SK-N-SH (cell line): Measurements from ENCODE around the gene ACTL8. TPM values are rescaled to one million over a fixed set of nuclear protein-coding genes. Genes with fewer than 3 reads are reported as not detected.
A peak's percentile ranks its signal among the peaks of the same experiment; 100 is the strongest.

ENCODE experiments used
- CTCF ChIA-PET: fragments of 300-600, 350-600 bp; formaldehyde crosslinking; extraction: SDS; loops from one replicate; lab custom pipeline; 2021; lab: Yijun Ruan, JAX
- POLR2A ChIA-PET: fragments of 350-600 bp; sonication (Branson Sonifier 250); formaldehyde crosslinking; extraction: SDS; loops from one replicate; lab custom pipeline; 2020; ENCODE audit warnings: antibody characterized with exemption, inconsistent platforms; lab: Yijun Ruan, JAX
- DNase-seq: peaks from one replicate; pipeline ENCODE4 v3.0.0; 2012
- H2AFZ ChIP-seq: fragments of 200-600 bp; sonication (generic); 2 replicates; pipeline ENCODE4 v1.8.1; 2016; ENCODE audit warnings: antibody characterized with exemption, mild to moderate bottlenecking, low read depth
- H3F3A ChIP-seq: fragments of 200-600 bp; sonication (generic); replicated peaks from 2 replicates; pipeline ENCODE3; 2016; ENCODE audit warnings: antibody characterized with exemption, mild to moderate bottlenecking; ENCODE audit not compliant: insufficient read depth
- H3K27ac ChIP-seq, 2 experiments: fragments of 200-500 bp in 1 of 2; fragments of 200-600 bp in 1 of 2; sonication (Bioruptor generic) in 1 of 2; sonication (generic), shearing (Covaris generic) in 1 of 2; 2 replicates each; pipeline versions ENCODE4 v1.5.1 to v1.6.1; 2014 to 2016; ENCODE audit warnings: low read depth in 2 of 2, inconsistent platforms in 1 of 2, low read length in 1 of 2, mild to moderate bottlenecking in 1 of 2, mixed read lengths in 1 of 2
- H3K27me3 ChIP-seq: fragments of 200-600 bp; sonication (generic), shearing (Covaris generic); 2 replicates; pipeline ENCODE4 v1.6.1; 2016; ENCODE audit warnings: mixed run types; ENCODE audit not compliant: insufficient read depth
- H3K36me3 ChIP-seq, 2 experiments: fragments of 200-500 bp in 1 of 2; fragments of 200-600 bp in 1 of 2; sonication (Bioruptor generic) in 1 of 2; sonication (generic) in 1 of 2; replicated peaks in 1 of 2; 2 replicates each; pipeline versions ENCODE3 to v1.5.1; 2014 to 2016; ENCODE audit warnings: low read length in 1 of 2, mild to moderate bottlenecking in 1 of 2; ENCODE audit not compliant: insufficient read depth in 2 of 2, control insufficient read depth in 1 of 2
- H3K4me1 ChIP-seq, 2 experiments: fragments of 200-500 bp in 1 of 2; fragments of 200-600 bp in 1 of 2; sonication (Bioruptor generic) in 1 of 2; sonication (generic), shearing (Covaris generic) in 1 of 2; 2 replicates each; pipeline versions ENCODE4 v1.5.1 to v1.6.1; 2014 to 2016; ENCODE audit warnings: low read depth in 1 of 2, low read length in 1 of 2, mixed run types in 1 of 2; ENCODE audit not compliant: insufficient read depth in 2 of 2, control insufficient read depth in 1 of 2
- H3K4me2 ChIP-seq: fragments of 200-600 bp; sonication (generic), shearing (Covaris generic); 2 replicates; pipeline ENCODE4 v1.6.1; 2017; ENCODE audit warnings: mixed run types
- H3K4me3 ChIP-seq, 2 experiments: fragments of 200-500 bp in 1 of 2; fragments of 200-600 bp in 1 of 2; sonication (Bioruptor generic) in 1 of 2; sonication (generic), shearing (Covaris generic) in 1 of 2; 2 replicates each; pipeline versions ENCODE4 v1.5.1 to v1.8.1; 2014 to 2016; ENCODE audit warnings: low read depth in 2 of 2, inconsistent platforms in 1 of 2, low read length in 1 of 2, mild to moderate bottlenecking in 1 of 2, mixed read lengths in 1 of 2, moderate library complexity in 1 of 2
- H3K79me2 ChIP-seq: fragments of 200-600 bp; sonication (generic); 2 replicates; pipeline ENCODE4 v1.8.1; 2017; ENCODE audit warnings: mild to moderate bottlenecking; ENCODE audit not compliant: insufficient read depth
- H3K9ac ChIP-seq: fragments of 200-600 bp; sonication (generic); 2 replicates; pipeline ENCODE4 v1.6.1; 2017; ENCODE audit warnings: mixed run types
- H3K9me2 ChIP-seq: fragments of 200-600 bp; sonication (generic); 2 replicates; pipeline ENCODE4 v1.6.1; 2017; ENCODE audit warnings: mixed run types
- H3K9me3 ChIP-seq: fragments of 200-600 bp; sonication (generic); 2 replicates; pipeline ENCODE4 v1.6.1; 2017; ENCODE audit warnings: mixed run types, mild to moderate bottlenecking, moderate library complexity
- H4K20me1 ChIP-seq: fragments of 200-600 bp; sonication (generic); 2 replicates; pipeline ENCODE4 v1.6.1; 2017; ENCODE audit warnings: mild to moderate bottlenecking, mixed run types; ENCODE audit not compliant: insufficient read depth
- CTCF ChIP-seq: fragments of 200-600 bp; sonication (generic); IDR thresholded peaks from 2 replicates; pipeline ENCODE4 v1.6.1; 2017; ENCODE audit warnings: antibody characterized with exemption, mild to moderate bottlenecking, moderate library complexity
- EP300 ChIP-seq, 2 experiments: IDR thresholded peaks; 2 replicates each; pipeline versions ENCODE4 v1.4.0 to v1.6.1; 2012; ENCODE audit warnings: borderline replicate concordance in 1 of 2, low read depth in 1 of 2, low read length in 1 of 2
- FOSL2 ChIP-seq: IDR thresholded peaks from 2 replicates; pipeline ENCODE4 v1.4.0; 2012; ENCODE audit warnings: low read depth, mild to moderate bottlenecking, moderate library complexity, borderline replicate concordance
- FOXJ3 ChIP-seq: sonication (generic); formaldehyde crosslinking; IDR thresholded peaks from 2 replicates; pipeline ENCODE4 v1.5.1; 2020; ENCODE audit warnings: mild to moderate bottlenecking, missing genetic modification reagents
- FOXM1 ChIP-seq: IDR thresholded peaks from 2 replicates; pipeline ENCODE4 v1.4.0; 2012; ENCODE audit warnings: low read depth, mild to moderate bottlenecking
- IRF3 ChIP-seq: fragments of 150-350 bp; IDR thresholded peaks from 2 replicates; pipeline ENCODE4 v1.6.1; 2016; ENCODE audit warnings: mild to moderate bottlenecking, low read depth, low read length
- JUND ChIP-seq: IDR thresholded peaks from 2 replicates; pipeline ENCODE4 v1.4.0; 2012
- NFIC ChIP-seq: IDR thresholded peaks from 2 replicates; pipeline ENCODE4 v1.4.0; 2012; ENCODE audit warnings: borderline replicate concordance
- PBX3 ChIP-seq: IDR thresholded peaks from 2 replicates; pipeline ENCODE4; 2012
- RAD21 ChIP-seq: IDR thresholded peaks from 2 replicates; pipeline ENCODE4 v1.6.1; 2012; ENCODE audit warnings: mild to moderate bottlenecking, low read length
- RXRA ChIP-seq: IDR thresholded peaks from 2 replicates; pipeline ENCODE4 v1.4.0; 2012; ENCODE audit warnings: low read depth, mild to moderate bottlenecking, borderline replicate concordance
- TEAD4 ChIP-seq: IDR thresholded peaks from 2 replicates; pipeline ENCODE4 v1.4.0; 2012; ENCODE audit warnings: mild to moderate bottlenecking, borderline replicate concordance; ENCODE audit not compliant: insufficient read depth
- USF2 ChIP-seq: fragments of 150-350 bp; IDR thresholded peaks from 2 replicates; pipeline ENCODE4 v1.6.1; 2017; ENCODE audit warnings: antibody characterized with exemption, low read length, low read depth, borderline replicate concordance
- WGBS: methylation state at CpG from one replicate; pipeline ENCODE4 v1.1.6; 2017; ENCODE audit warnings: low lambda C conversion rate; 5-methylcytosine and 5-hydroxymethylcytosine counted together
- polyA plus RNA-seq, 3 experiments: library from polyadenylated mRNA; depleted of rRNA; stranded (reverse); fragments of >200 nt; gene quantifications; 2 replicates each; pipeline ENCODE4 v1.2.3, GENCODE V29; 2012

ACTL8 gene
- polyA plus RNA-seq, 1 of the 3 experiments (the other 2 are of a cell fraction): 0.05 TPM

GRCh38 chr1:17862121-17862520, 107.0 kb downstream of the ACTL8 start:
- no peaks in the 10 kb centered on the region for H4K20me1 ChIP-seq
- no peak for DNase-seq
- no peaks in the 10 kb centered on the region for H3K27me3 ChIP-seq
- CTCF ChIA-PET: interaction anchor here (1.7 kb wide), 1 partner anchor 201 kb away, joined by 5 read pairs; no protein-coding TSS in a partner anchor
- no peaks in the 10 kb centered on the region for H3K9me2 ChIP-seq
- no peak overlapping the region for H3K9ac ChIP-seq
- WGBS: 62% methylated on average over 2 of the region's 2 CpGs
- no peak overlapping the region for H3K4me3 ChIP-seq
- no peak overlapping the region for H3K27ac ChIP-seq
- H2AFZ ChIP-seq: no peak overlapping the region
- H3F3A ChIP-seq: peaks cover 19% of the 10 kb centered on the region
- H3K4me2 ChIP-seq: no peak overlapping the region
- TF ChIP-seq EP300 (IDR thresholded peaks at IDR 0.05; ENCODE audit: borderline replicate concordance in 1 of 2, low read depth in 1 of 2, low read length in 1 of 2) (no peak), IRF3 (no peak), USF2 (no peak), RXRA (no peak), CTCF (no peak), NFIC (no peak)
- H3K36me3 ChIP-seq: no peaks in the 10 kb centered on the region
- H3K79me2 ChIP-seq: no peaks in the 10 kb centered on the region
- POLR2A ChIA-PET: no interaction called here
- H3K4me1 ChIP-seq: peaks cover 7 to 16% of the 10 kb centered on the region in 2 experiments; a peak in 3 of 4 replicates
- H3K9me3 ChIP-seq: no peaks in the 10 kb centered on the region

- H3F3A ChIP-seq: peaks cover 19% of the 10 kb centered on the region
- H2AFZ ChIP-seq: peak overlapping the region; percentile 89
- ChIA-PET CTCF (no interaction called here), POLR2A (no interaction called here)
- H3K9ac ChIP-seq: peak overlapping the region; percentile 60; the same call in 1 of the 2 replicates
- no peaks in the 10 kb centered on the region for H3K9me3 ChIP-seq
- H3K4me2 ChIP-seq: peak overlapping the region; percentile 72
- H3K4me1 ChIP-seq: peaks cover 7 to 16% of the 10 kb centered on the region in 2 experiments; a peak in 3 of 4 replicates
- no peaks in the 10 kb centered on the region for H3K27me3 ChIP-seq
- no peaks in the 10 kb centered on the region for H3K36me3 ChIP-seq
- peak overlapping the region in 1 of 2 experiments; percentile 79; a peak in 2 of 4 replicates for H3K27ac ChIP-seq
- no peaks in the 10 kb centered on the region for H4K20me1 ChIP-seq
- H3K4me3 ChIP-seq: peak overlapping the region in 1 of 2 experiments; percentile 21; a peak in 1 of 4 replicates
- no peaks in the 10 kb centered on the region for H3K79me2 ChIP-seq
- DNase-seq: no peak
- H3K9me2 ChIP-seq: no peaks in the 10 kb centered on the region
- 31% methylated on average over 7 of the region's 9 CpGs for WGBS
- peak in 1 of 2 experiments; percentile 70; a peak in 1 of 4 replicates for TF ChIP-seq EP300 (IDR thresholded peaks at IDR 0.05; ENCODE audit: borderline replicate concordance in 1 of 2, low read depth in 1 of 2, low read length in 1 of 2)
- TF ChIP-seq PBX3: peak; percentile 66
- TF ChIP-seq RAD21: no peak
- peak; percentile 46; the same call in 1 of the 2 replicates for TF ChIP-seq TEAD4
- no peak for TF ChIP-seq FOXJ3 (CRISPR knock-in tag)
- TF ChIP-seq JUND: peak; percentile 90
- peak; percentile 97 for TF ChIP-seq FOSL2
- TF ChIP-seq FOXM1: 0 out of 2 replicates have a peak, but pooled peaks have one; percentile 34
- no peak for TF ChIP-seq IRF3
- TF ChIP-seq RXRA: 0 out of 2 replicates have a peak, but pooled peaks have one; percentile 42
These were observed 111.0 kb downstream of the ACTL8 start for GRCh38 chr1:17865912-17866739.
